GM21825 (cell line): ENCODE results near the gene CACNA2D3.
"Not testable (repeated sequence)": the region's sequence is repeated elsewhere in the genome, so short reads cannot be mapped to it uniquely, and the experiment has no call there.

ENCODE experiments used
- ATAC-seq: cut with Tn5 transposase; IDR thresholded peaks from one replicate; pipeline ENCODE4 v1.9.1; 2021; ENCODE audit warnings: mild to moderate bottlenecking, moderate library complexity; ENCODE audit not compliant: unreplicated experiment

Gene CACNA2D3

GRCh38 chr3:55089211-55089610, 966.9 kb downstream of the CACNA2D3 start:
- no peak for ATAC-seq

- no peak for ATAC-seq
Observed at GRCh38 chr3:55090291-55090690, 967.9 kb downstream of the CACNA2D3 start.

DNA sequence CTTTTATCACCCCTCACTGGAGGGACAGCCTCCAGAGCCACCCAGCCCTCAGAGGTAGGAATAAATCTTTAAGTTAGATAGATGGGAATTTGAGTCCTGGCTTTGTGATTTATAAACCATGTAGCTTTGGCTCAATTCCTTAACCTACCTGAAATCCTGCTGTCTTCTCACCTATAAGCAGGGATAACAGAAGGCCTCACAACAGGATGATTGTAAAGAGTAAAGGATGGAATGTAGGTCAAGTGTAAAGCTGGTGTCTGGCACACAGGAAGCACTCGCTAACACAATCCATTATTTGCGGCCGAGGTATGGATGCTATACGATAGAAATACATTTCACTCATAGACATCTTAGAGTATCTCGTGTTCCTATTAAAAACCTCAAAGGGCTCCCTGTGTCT, 968.4 kb downstream of the CACNA2D3 start:
- no peak for ATAC-seq

GRCh38 chr3:55091381-55092225, 969.3 kb downstream of the CACNA2D3 start:
- ATAC-seq, result no peak

- ATAC-seq, result no peak
Observed at GRCh38 chr3:55094676-55095075, 972.3 kb downstream of the CACNA2D3 start.

- no peak for ATAC-seq
Observed at GRCh38 chr3:55097441-55097840, 975.1 kb downstream of the CACNA2D3 start.

DNA sequence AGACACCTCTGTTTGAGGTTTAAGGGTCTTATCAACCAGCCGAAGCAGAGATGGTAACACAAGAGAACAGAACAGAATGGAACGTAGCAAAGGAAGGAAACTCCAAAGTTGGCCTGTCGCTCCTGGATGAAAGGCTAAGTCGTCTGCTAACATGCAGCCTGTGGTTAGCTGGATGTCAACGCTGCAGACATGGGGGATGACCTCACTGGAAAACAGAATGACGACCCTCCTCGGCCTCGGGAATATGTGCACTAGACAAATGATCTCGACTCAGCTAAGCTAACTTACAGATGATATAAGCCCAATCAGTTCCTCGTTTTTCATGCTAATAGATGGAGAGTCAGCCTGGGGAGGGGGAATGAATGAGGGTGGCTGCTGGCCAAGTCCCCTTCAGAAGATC, 983.3 kb downstream of the CACNA2D3 start:
- no peak for ATAC-seq

GRCh38 chr3:55107187-55107586, 984.8 kb downstream of the CACNA2D3 start:
- no peak for ATAC-seq

- not testable (repeated sequence) for ATAC-seq
Observed at GRCh38 chr3:55111906-55112305, 989.6 kb downstream of the CACNA2D3 start.

DNA sequence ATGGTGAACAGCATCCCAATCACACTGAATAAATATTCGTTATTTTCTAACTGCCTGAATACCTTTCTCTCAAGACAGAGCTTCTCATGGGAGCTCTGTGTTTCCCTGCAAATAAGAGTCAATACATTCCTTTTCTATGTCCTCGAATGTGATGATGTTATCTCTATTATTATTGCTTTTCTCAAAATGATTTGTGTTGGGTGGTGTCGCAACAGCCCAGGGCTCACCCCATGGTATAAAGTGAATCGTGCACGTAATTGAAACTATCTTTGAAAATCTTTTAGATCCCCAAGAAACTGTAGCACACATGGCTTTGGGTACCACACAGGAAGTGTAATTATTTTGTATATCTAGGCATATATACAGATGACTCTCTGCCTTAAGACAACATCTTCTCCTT, 996.1 kb downstream of the CACNA2D3 start:
- no peak for ATAC-seq

DNA sequence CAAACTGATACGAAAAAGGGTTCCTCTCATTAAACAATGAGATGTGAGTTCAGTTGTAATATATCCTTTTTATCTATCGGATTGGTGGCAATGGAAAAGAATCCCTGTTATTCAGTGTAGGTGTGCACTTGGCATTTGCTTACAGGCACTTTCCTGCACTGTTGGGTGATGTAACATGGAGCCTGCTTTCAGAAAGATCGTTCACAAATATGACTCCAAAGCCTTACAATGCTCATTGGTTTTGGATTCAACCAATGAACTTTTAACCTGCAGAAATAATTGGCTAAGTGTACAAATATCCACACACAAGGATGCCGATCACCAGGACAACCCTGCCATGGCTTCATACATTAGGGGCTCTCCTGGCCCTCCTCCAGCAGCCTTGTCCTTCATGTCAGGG, 996.9 kb downstream of the CACNA2D3 start:
- ATAC-seq, result no peak

GRCh38 chr3:55122312-55122711, 1000.0 kb downstream of the CACNA2D3 start:
- ATAC-seq, result no peak
